Right lobe of liver (tissue), 6 donors: ENCODE data around the gene ANKS6. TPM values are rescaled to one million over a fixed set of nuclear protein-coding genes. Genes with fewer than 3 reads are reported as not detected.

Source experiments
- ATAC-seq, 4 donors: fragments of 200-7000 bp; cut with Tn5 transposase; one replicate each; pipeline ENCODE4 v1.9.1; 2020; ENCODE audit warnings: mild to moderate bottlenecking in 4 of 4, moderate library complexity in 4 of 4
- DNase-seq, 3 donors: peaks; one replicate each; pipeline ENCODE4 v3.0.0-alpha.2; 2020
- H3K27ac ChIP-seq, 3 donors: fragments of 200-600 bp; one replicate each; pipeline ENCODE4 v1.8.0; 2022
- H3K27me3 ChIP-seq, 2 donors: fragments of 200-600 bp; one replicate each; pipeline ENCODE4 v1.8.0; 2022
- H3K36me3 ChIP-seq, 4 donors: fragments of 200-600 bp; sonication (generic) in 1 of 4; one replicate each; pipeline versions ENCODE4 v1.5.1 to v1.8.0; 2017 to 2022; ENCODE audit warnings: control low read depth in 1 of 4
- H3K4me1 ChIP-seq, 4 donors: fragments of 200-600 bp; sonication (generic) in 1 of 4; one replicate each; pipeline versions ENCODE4 v1.5.1 to v1.8.0; 2017 to 2022; ENCODE audit warnings: control low read depth in 1 of 4
- H3K4me3 ChIP-seq, 3 donors: fragments of 200-600 bp; one replicate each; pipeline ENCODE4 v1.8.0; 2022
- H3K9me3 ChIP-seq, 4 donors: fragments of 200-600 bp; sonication (generic) in 1 of 4; one replicate each; pipeline versions ENCODE4 v1.5.1 to v1.8.0; 2017 to 2022; ENCODE audit warnings: control low read depth in 1 of 4
- CTCF ChIP-seq, 4 donors: fragments of 200-600 bp in 3 of 4; fragments of 450-650 bp in 1 of 4; IDR thresholded peaks; one replicate each; pipeline versions ENCODE4 v1.5.1 to v1.8.0; 2016 to 2022; ENCODE audit warnings: antibody characterized with exemption in 4 of 4, mild to moderate bottlenecking in 2 of 4
- POLR2A ChIP-seq: fragments of 450-650 bp; IDR thresholded peaks from one replicate; pipeline ENCODE4 v1.6.1; 2017; ENCODE audit warnings: antibody characterized with exemption, mild to moderate bottlenecking
- WGBS: methylation state at CpG from one replicate; pipeline ENCODE4 v1.1.6; 2018; ENCODE audit warnings: low coverage, low lambda C conversion rate; ENCODE audit not compliant: insufficient coverage; ENCODE audit errors: missing lambda C conversion rate; 5-methylcytosine and 5-hydroxymethylcytosine counted together
- intact Hi-C, 2 donors: fragments of 100-400 bp; cut with DNase I; formaldehyde crosslinking; loops; one replicate each; pipeline versions ENCODE4 v1.11.2 to v1.14.1; 2022
- total RNA-seq, 6 experiments: library from RNA; depleted of rRNA in 2 of 6; stranded (reverse); fragments of >200 nt in 2 of 6; fragmentation: NEBNext Ultra II Directional in 3 of 6; extraction: Animal tissue kit (Norgen Biotek cat#: 25700) in 3 of 6; gene quantifications; one replicate each; pipeline versions ENCODE4 v1.1.0 to v1.2.4, GENCODE V29; 2016 to 2023
- donor health status: DM: no; HTN: yes; CAD: no.
- donor health status: DM: no; HTN: no; CAD: no.
- donor health status: DM: no; HTN: no; CAD: no.
- donor health status: DM: no; HTN: yes; CAD: no.
- donor health status: DM: no; HTN: yes; CAD: no.

The ANKS6 gene
- total RNA-seq, 6 experiments from 2014 or later = 3.7 to 7.9 (median 4.7) TPM

- 66% methylated on average over 2 of the region's 2 CpGs for WGBS
- Histone ChIP-seq H3K27ac (no peak overlapping the region), H3K9me3 (no peaks in the 10 kb centered on the region), H3K4me3 (no peak overlapping the region), H3K4me1 (peaks cover 0 to 5% (median 0%) of the 10 kb centered on the region in 4 donors), H3K27me3 (no peaks in the 10 kb centered on the region), H3K36me3 (no peaks in the 10 kb centered on the region)
- TF ChIP-seq POLR2A (no peak), CTCF (IDR thresholded peaks at IDR 0.05) (no peak)
- ATAC-seq = peak in 1 of 4 donors; percentile 41
- intact Hi-C loops = no loop called here
- no peak for DNase-seq
Observed at GRCh38 chr9:98811051-98811650, 14.8 kb upstream of the ANKS6 start.

GRCh38 chr9:98810102-98810842 is 13.9 kb upstream of the ANKS6 start:
- WGBS = 54% methylated on average over 3 of the region's 3 CpGs

GRCh38 chr9:98809311-98810101 is 13.2 kb upstream of the ANKS6 start:
- Histone ChIP-seq H3K4me1 (peaks cover 0 to 5% (median 0%) of the 10 kb centered on the region in 4 donors), H3K4me3 (no peak overlapping the region), H3K9me3 (no peaks in the 10 kb centered on the region), H3K27me3 (no peaks in the 10 kb centered on the region), H3K36me3 (no peaks in the 10 kb centered on the region), H3K27ac (no peak overlapping the region)
- 60% methylated on average over 8 of the region's 9 CpGs for WGBS
- no peak for TF ChIP-seq POLR2A
- no peak for TF ChIP-seq CTCF (IDR thresholded peaks at IDR 0.05)
- ATAC-seq = no peak
- intact Hi-C loops = no loop called here
- DNase-seq = no peak

More at GRCh38 chr9:98810102-98810842, 13.9 kb upstream of the ANKS6 start:
- H3K27me3 ChIP-seq = no peaks in the 10 kb centered on the region
- H3K36me3 ChIP-seq = no peaks in the 10 kb centered on the region
- no peak for ATAC-seq
- TF ChIP-seq CTCF (IDR thresholded peaks at IDR 0.05) (no peak), POLR2A (no peak)
- no peak overlapping the region for H3K27ac ChIP-seq
- peaks cover 0 to 5% (median 0%) of the 10 kb centered on the region in 4 donors for H3K4me1 ChIP-seq
- H3K4me3 ChIP-seq = no peak overlapping the region
- H3K9me3 ChIP-seq = no peaks in the 10 kb centered on the region
- intact Hi-C loops = no loop called here
- no peak for DNase-seq

- WGBS = 40% methylated on average over 1 of the region's 2 CpGs
- Histone ChIP-seq H3K4me1 (peaks cover 0 to 5% (median 0%) of the 10 kb centered on the region in 4 donors), H3K9me3 (no peaks in the 10 kb centered on the region), H3K4me3 (no peak overlapping the region), H3K27ac (no peak overlapping the region), H3K36me3 (no peaks in the 10 kb centered on the region), H3K27me3 (no peaks in the 10 kb centered on the region)
- DNase-seq = no peak
- intact Hi-C loops = no loop called here
- no peak for ATAC-seq
- no peak for TF ChIP-seq CTCF (IDR thresholded peaks at IDR 0.05)
- TF ChIP-seq POLR2A = no peak
Observed at GRCh38 chr9:98808875-98809274, 12.5 kb upstream of the ANKS6 start.
